HG03439 (cell line): ENCODE data around the gene SEMA3D.
A peak's percentile ranks its signal among the peaks of the same experiment; 100 is the strongest.

Experiments
- ATAC-seq: cut with Tn5 transposase; IDR thresholded peaks from one replicate; pipeline ENCODE4 v1.9.1; 2021; ENCODE audit warnings: mild to moderate bottlenecking, moderate library complexity; ENCODE audit not compliant: unreplicated experiment

Gene SEMA3D

DNA sequence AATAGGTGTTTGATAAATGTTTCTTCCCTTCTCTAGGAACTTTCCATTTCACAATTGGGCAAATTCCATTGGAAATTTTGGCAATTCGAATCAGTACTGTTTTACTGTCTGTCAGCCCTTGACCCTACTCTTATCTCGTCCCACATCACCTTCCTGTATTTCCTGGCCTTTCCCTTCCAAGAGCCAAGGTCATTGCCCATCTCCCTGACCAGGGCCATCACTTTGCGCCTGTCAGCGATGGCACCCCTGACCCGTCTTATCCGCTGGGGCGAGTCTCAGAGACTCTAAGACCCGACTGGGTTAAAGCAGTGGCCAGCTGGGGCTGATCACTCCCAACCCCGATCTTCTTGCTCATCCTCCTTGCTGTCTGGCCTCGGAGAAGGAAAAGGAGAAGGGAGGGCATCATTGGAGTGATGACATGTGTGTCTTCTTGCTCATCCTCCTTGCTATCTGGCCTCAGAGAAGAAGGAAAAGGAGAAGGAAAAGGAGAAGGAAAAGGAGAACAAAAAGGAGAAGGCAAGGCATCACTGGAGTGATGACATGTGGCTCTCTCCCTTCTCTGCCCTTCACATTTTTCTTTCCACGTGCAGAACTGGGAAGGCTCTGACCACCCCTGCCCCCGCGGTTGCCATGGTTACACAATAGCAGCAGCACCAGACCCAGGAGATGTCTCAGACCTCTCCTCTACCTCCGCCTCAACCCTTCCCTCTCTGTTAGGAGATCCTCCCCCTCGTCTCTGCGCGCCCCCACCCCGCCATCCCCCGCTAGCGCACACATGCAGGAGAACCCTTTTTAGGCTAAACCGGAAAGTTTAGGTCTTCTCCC, 2.0 kb downstream of the SEMA3D start:
- no peak for ATAC-seq

DNA sequence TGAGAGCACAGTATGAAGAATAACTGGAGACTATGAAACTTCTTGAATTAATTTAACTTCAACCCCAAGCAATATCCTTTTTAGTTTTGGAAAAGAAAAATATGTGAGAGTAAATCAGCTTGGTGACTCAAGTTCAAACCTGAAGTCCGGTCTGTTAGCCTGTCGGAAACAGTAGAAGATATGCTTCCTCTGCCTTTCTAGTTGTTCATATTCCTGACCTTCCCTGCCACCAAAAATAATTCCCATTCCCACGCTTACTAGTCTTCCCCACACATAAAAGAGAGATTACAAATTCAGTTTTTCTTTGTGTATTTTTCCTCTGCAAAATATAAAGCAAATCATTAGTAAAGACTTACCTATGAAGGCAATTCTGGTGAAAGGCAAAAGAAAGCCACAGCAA, 3.6 kb downstream of the SEMA3D start:
- no peak for ATAC-seq

DNA sequence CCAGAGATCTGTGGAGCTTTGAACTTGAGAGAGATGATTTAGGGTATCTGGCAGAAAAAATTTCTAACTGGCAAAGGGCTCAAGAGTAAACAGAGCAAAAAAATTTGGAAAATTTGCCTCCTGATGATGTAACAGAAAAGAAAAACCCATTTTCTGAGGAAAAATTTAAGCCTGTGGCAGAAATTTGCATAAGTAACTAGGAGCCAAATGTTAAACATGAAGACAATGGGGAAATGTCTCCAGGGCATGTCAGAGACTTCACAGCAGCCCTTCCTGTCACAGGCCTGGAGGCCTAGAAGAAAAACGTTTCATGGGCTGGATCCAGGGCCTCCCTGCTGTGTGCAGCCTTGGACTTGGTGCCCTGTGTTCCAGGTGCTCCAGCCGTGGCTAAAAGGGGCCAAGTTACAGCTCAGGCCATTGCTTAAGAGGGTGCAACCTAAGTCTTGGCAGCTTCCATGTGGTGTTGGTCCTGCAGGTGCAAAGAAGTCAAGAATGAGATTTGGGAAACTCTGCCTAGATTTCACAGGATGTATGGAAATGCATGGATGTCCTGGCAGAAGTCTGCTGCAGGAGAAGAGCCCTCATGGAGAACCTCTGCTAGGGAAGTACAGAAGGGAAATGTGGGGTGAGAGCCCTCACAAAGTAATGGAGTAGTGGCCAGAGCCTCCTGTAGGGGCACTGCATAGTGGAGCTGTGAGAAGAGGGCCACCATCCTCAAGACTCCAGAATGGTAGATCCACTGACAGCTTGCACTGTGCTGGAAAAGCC, 8.1 kb downstream of the SEMA3D start:
- no peak for ATAC-seq

DNA sequence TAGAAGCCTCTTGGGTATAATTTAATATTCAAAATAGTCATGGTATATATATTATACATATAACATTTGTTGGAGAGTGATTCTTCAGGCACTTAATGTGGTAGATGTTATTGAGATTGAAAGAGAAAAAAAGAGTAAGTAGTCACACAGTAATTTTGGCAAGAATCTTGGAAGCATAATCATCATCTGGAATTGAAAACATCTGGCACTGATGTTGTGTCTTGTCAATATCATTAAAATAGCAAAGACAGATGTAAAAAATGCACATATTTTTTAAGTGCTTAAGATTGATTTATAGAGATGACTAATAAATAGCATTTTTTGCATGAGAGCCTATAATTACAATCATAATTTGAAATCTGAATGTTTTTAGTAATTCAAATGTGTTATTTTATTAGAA, 9.5 kb downstream of the SEMA3D start:
- ATAC-seq: no peak

DNA sequence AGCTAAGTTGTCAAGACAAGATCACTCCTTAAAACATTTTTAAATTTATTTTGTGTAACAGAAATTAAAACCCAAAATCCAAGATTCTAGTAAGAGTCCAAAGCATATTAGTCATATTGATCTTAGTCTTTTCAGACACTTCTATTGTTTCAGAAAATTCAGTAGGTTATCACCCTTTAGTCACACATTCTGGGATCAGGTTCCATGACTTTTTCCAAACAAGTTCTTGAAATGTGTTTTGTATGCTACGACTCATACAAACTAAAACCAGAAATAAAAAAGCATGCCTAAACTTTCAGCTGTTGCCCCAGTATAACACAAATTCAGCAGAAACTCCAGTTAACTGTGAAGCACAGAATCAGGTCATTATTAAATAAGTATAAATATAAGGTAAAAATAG, 10.7 kb downstream of the SEMA3D start:
- ATAC-seq: no peak

DNA sequence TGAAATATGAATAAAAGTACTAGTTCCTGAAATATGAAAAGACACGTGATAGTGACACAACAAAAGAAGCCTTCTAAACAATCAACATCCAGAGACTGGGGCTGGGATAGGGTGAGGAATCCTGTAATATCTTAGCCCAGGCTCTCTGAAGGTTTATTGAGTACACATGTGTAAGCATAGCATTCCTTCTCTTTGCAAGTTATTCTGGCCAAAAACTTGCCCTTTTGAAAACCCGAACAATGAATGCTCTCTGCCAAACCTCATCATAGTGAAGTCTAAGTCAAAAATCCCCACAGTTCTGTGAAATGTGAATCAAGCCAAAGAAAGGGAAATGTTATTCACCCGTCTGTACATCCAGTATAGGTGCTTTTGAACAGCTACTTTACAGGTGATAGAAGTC, 11.6 kb downstream of the SEMA3D start:
- ATAC-seq: no peak

DNA sequence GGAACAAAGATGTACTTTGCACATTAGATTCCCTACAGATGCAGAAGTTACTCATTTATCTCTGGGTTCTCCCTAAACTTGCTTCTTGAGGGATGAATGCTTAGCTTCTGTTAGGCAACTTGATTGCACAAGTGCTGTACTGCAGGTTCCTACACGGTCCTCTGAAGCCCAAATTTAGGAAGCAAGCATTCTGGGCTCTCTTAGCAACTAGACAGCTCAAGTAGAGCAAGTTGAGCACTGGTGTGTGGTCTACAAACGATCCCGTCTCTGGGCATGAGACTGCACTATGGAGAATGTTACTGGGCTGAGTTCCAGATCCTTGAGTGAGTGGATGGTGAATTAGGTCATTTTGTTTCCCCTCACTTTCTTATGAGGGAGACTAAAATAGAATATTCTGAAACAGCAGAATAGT, 14.3 kb downstream of the SEMA3D start:
- ATAC-seq: no peak

DNA sequence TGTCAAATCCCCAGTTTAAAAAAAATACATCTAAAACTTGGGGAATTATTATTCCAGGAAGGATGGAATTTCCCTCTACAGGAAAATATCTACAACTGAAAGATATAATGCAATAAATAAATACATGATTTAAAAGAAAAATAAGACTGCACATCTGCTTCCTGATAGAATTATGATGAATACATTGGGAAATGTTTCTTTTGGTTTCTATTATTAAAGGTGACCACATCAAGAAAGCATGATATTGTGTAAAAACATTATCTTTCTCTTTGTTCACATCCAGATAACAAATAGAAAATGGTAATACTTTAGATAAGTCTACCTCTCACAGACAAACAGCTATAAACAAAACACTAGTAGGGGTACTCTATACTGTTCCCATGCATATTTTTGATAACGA, 19.2 kb downstream of the SEMA3D start:
- no peak for ATAC-seq

DNA sequence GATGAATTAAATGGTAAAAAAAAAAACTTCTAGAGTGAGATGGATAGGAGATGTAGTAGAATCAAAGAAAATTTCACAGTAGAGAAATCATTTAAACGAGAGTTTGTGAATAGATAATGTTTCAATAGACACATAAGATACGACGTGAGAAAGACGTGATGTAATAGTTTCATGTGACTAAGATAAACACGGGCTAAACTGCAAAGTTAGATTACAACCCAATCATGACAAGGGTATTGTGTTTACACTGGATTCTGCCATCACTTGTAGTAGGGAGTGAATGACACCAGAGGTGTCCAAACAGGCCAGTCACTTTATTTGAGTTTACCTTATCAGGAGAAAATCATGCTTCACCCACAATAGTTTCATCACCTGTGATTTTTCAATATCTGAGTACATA, 21.6 kb downstream of the SEMA3D start:
- no peak for ATAC-seq

DNA sequence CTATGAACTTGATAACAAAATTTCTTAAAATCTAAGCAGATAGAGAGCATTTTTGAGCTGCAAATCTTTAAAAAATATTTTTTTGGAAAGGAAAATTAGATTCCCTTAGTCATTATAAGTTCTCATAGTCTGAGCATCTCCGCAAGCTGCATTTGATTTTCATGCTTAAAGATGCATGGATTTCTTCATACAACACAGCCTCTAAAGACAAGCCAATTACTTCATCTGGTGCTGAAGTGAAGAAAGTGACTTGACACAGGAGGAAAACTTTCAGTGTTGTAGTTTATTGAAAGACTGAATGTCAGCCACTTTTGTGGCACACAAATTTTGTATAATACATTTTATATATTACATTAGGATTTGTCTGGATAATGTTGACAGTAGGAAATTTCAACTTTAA, 22.5 kb downstream of the SEMA3D start:
- no peak for ATAC-seq

DNA sequence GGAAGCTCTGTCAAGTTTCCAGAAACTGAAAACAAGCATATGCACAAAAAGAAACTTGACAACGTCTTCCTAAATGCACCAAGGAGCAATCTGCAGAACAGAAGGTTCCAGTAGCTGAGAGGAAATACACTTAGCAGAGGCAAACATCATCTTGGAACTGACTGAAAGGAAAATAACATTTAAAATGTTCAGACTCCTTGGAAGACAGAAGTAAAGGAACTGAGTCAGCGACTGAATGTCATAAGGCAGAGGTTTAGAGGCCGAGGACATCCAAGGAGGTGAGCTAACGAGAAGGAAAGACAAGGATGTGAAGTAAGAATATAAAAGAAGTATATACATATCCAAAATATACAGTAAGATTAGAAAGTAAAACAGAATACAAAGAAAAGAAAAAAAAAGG, 24.1 kb downstream of the SEMA3D start:
- no peak for ATAC-seq

DNA sequence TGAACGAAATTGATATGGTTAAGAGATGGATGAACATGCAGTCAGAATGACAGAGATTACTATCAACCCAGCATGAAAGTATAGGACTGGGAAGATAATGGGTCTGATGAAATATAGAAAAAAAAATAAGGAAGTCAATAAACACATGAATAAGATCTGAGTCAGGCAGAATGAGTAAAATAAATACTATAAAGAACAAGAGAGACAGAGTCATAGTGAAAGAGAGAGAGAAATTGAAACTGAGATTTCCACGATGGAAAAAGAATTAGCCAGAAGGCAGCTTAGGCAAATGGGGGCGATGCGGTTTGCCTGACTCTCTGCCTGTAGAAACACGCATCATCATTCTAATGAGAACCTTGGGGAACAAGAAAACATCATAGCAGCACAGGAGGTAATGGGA, 26.6 kb downstream of the SEMA3D start:
- peak; percentile 79 for ATAC-seq

DNA sequence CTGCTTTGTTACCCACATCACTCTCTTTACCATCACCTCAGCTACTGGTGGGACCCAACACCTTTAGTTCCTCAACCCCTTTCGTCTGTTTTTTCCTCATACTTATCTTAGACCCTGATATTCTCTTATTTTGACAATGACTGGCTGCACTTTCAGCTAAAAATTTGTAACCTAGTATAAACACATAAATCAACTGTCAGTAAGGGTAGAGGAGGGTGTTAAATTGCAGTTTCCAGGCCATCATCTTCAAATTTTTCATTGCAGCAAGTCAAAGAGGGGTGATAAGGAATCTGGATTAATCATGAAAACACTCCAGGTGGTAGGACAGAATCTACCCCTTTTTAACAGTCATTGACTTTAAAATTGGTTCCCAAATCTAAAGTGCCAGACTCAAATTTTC, 27.9 kb downstream of the SEMA3D start:
- ATAC-seq: no peak

DNA sequence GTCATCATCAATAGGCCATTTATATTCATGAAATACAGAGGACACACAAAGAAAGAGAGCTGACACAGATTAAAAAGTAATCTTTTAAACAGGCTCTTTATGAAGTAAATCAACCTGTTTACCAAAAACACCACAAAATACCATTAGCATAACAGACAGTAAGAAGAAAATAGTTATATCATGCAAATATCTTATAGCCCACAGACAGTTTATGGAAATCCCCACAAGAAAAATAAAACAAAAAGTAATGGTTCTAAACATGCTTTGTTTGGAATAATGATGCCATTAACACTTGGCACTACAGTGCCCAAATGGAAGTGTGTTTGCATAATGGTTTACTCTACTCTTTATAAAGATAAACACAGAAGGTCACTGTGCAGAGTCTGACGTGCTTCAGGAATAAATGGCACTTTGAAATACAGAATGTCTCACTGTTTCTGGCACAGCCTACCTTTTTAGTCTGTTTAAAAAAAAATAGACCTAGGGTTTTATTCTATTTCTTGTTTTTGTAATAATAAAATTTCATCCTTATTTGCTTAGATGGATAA, 30.1 kb downstream of the SEMA3D start:
- no peak for ATAC-seq

DNA sequence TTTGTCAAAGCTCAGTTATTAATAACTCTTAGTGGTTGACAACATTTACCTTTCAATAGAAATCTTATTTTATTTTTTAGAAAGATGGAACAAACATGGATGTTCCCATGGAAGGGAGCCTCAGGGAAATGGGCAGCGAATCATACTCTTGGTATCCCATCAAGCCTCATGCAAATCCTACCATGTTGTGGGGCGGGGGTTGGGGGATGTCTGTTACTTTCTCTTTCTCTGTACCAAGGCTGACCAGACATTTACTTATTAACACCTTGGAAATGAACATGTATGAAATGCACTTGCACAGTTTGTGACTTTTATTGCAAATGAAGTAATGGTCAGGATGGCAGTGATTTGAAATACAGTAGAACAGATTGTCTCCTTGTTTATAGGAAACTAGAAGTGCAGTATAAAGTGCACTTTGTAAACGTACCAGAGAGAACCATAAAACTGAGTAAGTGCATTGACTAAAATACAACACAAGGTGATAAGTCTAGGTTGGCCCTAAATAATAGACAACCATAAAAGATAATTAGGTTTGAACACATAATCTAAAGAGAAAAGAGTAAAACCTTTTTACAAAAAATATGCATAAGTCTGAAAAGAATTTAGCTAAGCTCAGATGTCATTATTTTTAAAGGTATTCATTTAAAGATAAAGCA, 32.4 kb downstream of the SEMA3D start:
- no peak for ATAC-seq

DNA sequence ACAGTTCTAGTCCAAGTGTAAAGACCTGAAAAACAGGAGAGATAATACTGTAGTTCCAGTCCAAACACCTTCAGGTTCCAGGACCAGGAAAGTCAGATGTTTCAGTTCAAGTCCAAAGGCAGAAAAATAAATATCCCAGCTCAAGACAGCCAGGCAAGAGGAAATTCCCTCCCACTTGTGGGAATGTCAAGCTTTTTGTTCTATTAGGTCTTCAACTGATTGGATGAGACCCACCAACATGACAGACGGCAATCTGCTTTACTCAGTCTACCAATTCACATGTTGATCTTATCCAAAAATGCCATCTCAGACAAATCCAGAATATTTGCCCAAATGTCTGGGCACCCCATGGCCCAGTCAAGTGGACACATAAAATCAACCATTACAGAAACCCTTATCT, 33.1 kb downstream of the SEMA3D start:
- ATAC-seq: no peak

DNA sequence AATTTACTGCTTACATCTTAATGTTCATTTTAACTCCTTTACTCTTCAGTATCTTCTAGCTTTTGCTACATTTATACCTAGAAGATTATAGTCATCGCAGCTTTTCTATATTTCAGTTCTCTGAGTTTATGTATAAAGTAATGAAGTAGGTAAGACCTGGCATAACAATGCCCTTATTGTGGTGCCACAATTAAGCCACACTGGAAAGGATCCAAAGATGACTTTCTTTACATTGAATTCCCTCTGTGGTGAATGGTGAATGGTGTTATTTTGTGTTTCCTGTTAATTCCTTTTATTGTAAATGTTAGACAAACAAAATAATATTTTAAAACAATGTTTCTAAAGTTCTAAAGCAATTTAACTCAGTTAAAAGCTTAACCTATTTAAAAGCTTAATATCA, 36.2 kb downstream of the SEMA3D start:
- no peak for ATAC-seq

DNA sequence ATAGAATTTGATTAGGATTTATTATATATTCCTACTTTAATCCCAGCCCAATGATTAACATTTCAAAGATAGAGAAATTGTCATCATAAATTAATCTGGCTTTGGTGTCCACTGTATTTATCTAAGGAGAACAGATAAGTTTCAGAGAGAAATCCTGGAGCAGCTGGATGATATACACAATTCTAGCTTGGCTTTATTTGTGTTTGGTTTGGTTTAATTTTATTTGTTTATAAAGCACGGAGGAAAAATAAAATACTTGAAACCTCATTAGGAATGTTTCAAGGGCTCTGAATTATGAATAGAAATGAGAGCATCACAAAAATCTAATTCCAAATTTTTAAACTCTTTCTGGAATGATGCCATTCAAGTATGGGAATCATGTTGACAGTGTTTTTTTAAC, 42.1 kb downstream of the SEMA3D start:
- ATAC-seq: no peak

DNA sequence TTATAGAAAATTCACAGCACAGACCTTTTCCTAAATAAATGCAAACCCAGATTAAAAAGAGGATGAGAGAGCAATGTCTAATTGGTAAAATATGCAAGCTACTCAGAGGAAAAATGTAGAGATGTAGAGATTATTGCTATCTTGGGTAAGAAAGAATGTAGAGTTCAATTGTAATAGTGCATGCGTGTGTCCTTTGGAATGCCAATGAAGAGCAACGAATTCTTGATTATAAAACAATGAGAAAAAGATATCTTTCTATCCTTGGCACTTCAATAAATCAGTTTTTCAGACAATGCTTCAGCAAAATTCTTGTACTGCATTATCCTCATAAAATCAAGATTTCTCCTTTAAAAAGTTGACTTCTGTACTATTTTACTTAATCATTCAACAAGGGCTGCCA, 50.9 kb downstream of the SEMA3D start:
- no peak for ATAC-seq

DNA sequence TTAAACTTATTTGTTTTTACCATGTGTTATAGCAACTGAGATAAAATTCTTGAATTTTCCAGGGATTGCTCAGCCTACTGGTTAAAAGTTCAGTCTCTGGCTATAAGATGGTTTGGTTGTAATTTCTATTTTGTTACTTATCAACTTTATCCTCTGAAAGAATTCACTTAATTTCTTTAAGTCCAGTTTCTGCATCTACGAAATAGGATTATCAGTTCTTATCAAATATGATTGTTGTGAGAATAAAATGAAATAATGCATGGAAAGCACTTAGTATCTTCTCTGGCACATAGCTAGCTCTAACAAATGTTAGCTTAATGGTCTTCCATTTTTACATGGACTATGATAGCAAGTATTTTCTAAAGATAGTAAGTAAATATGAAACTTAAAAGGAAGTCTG, 53.3 kb downstream of the SEMA3D start:
- ATAC-seq: no peak

DNA sequence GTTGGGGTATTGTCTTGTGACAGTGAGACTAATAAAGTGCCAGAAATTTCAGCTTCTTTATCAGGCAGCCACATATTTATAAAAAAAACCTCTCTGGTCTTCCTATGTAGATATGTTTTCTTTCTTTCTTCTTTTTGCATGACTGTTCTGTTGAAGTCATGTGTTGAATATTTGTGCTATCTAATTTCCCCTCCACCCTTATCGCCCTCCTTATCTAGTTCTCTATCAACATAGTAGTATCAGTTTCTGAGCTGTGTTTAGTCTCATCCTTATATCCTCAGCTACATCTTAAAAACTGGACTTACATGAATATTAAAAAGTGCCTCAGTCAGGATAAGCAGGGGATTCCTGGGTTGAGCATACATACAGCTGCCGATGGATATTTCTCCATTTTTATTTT, 53.9 kb downstream of the SEMA3D start:
- no peak for ATAC-seq

DNA sequence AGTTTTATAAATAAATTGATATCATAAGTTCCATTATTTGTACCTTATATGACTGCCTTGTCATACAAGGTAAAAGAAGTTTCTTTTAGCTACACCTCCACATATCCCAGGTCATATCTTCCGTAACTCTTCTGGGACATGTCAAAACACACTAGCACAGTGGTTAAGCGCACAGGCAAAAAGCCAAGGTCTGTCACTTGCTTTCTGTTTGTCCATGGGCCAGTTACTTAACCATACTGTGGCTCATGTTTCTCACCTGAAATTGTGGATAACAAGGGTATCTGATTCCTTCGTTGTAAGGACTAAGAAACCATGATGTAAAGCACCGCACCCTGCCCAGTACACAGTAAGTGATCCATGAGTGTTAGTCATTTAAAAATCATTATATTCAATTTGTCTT, 56.2 kb downstream of the SEMA3D start:
- no peak for ATAC-seq
